HG02884 (cell line): ENCODE results near the gene MAB21L3.

Experiments used
- ATAC-seq: cut with Tn5 transposase; IDR thresholded peaks from one replicate; pipeline ENCODE4 v1.9.1; 2021; ENCODE audit warnings: mild to moderate bottlenecking, moderate library complexity; ENCODE audit not compliant: unreplicated experiment

The MAB21L3 gene

GRCh38 chr1:116110567-116111523, at the start of gene MAB21L3:
Gene MAB21L3, plus strand, starts transcription at chr1:116111399. Its CDS starts 1,217 bp downstream, at chr1:116112616.
- ATAC-seq = peak; percentile 66

- ATAC-seq = no peak
These were observed 49.0 kb upstream of the MAB21L3 start for GRCh38 chr1:116062201-116062600.

DNA sequence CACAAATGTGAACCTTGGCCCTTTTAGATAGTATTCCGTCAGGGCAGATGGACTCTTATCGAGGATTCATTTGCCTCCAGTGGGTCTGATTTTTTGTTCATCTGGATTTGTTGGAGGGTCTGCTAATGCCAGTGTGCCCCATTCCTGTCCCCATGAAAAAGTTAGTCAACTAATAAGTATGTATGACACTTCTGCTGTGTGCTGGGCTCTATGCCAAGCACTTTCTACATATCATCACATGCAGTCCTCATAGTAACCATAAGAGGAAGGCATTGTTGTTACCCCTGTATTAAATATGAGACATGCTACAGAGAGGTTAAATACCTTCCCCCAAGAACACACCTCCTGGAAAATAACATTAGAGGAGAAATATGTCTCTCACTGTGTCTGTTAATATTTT, 46.6 kb upstream of the MAB21L3 start:
- no peak for ATAC-seq

GRCh38 chr1:116066868-116067565, 44.2 kb upstream of the MAB21L3 start:
- ATAC-seq = no peak

DNA sequence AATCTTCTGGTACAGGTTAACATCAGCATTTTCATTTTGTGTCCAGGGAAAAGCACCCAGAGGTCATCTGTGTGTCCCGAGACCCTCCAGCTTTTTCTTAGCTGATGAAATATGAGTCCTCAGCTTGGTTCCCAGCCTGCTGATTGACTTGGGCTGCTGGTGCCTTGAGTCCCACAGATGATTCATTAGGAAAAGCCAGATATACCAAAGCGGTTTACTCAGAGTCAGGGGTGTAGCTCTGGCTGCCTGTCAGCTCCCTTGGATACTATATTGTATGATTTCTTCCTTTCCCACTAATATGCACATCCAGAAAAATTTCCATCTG, 43.7 kb upstream of the MAB21L3 start:
- ATAC-seq = no peak

GRCh38 chr1:116075575-116075974, 35.6 kb upstream of the MAB21L3 start:
- no peak for ATAC-seq

- no peak for ATAC-seq
These were observed 35.2 kb upstream of the MAB21L3 start for GRCh38 chr1:116075990-116076389.

GRCh38 chr1:116076831-116077230, 34.4 kb upstream of the MAB21L3 start:
- ATAC-seq = no peak

GRCh38 chr1:116078699-116079223, 32.4 kb upstream of the MAB21L3 start:
- no peak for ATAC-seq

DNA sequence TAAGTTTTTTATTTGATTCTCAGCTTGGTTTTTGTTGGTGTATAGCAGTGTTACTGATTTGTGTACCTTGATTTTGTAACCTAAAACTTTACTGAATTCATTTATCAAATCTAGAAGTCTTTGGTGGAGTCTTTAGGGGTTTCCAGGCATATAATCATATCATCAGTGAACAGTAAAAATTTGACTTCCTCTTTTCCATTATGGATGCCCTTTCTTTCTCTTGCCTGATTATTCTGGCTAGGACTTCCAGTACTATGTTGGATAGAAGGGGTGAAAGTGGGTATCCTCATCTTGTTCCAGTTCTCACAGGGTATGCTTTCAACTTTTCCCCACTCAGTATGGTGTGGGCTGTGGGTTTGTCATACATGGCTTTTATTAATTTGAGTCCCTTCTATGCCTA, 23.6 kb upstream of the MAB21L3 start:
- ATAC-seq = no peak

DNA sequence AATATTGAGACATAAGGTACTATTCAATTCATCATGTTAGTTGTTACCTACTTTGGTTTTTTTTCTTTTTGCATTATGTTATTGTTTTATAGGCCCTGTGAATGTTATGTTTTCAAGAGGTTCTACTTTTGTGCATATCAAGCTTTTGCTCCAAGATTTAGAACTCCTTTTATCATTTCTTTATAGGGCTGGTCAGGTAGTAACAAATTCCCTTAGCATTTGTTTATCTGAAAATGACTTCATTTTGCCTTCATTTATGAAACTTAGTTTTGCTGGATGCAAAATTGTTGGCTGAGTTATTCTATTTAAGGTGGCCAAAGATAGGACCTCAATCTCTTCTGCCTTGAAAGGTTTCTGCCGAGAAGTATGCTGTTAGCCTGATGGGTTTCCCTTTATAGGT, 21.3 kb upstream of the MAB21L3 start:
- ATAC-seq = no peak

DNA sequence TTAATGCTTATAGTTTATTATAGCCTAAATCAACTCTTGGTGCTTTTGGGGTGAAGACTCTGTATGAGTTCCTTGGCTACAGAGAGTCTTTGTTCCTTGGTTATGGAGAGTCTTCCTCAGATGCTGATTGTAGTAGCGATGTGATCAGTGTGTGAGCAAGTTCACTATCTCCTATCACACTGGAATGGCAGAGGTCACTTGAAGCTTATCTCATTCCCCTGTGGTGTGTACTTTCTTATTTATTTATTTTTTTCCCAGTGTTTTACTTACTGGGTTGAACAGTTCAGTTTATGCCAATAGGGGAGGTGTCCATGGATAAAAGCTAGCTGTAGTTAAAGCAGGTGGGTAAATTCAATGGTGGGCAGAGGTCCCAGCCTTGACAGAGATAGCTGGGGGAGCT, 20.1 kb upstream of the MAB21L3 start:
- ATAC-seq = no peak

- no peak for ATAC-seq
These were observed 18.3 kb upstream of the MAB21L3 start for GRCh38 chr1:116092752-116093489.

DNA sequence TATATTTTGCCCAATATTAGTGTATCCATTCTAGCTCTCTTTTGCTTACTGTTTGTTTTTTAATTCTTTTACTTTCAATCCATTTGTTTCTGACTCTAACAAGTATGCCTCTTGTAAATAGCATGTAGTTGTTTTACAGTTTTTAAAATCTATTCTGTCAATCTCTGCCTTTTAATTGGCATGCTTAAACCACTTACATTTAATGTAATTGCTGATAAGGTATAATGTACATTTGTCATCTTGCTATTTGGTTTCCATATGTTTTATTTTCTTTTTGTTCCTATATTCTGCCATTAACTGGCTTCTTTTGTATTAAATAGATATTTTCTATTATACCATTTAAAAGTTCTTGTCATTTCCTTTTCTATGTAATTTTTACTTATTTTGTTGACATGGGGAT, 16.2 kb upstream of the MAB21L3 start:
- no peak for ATAC-seq

DNA sequence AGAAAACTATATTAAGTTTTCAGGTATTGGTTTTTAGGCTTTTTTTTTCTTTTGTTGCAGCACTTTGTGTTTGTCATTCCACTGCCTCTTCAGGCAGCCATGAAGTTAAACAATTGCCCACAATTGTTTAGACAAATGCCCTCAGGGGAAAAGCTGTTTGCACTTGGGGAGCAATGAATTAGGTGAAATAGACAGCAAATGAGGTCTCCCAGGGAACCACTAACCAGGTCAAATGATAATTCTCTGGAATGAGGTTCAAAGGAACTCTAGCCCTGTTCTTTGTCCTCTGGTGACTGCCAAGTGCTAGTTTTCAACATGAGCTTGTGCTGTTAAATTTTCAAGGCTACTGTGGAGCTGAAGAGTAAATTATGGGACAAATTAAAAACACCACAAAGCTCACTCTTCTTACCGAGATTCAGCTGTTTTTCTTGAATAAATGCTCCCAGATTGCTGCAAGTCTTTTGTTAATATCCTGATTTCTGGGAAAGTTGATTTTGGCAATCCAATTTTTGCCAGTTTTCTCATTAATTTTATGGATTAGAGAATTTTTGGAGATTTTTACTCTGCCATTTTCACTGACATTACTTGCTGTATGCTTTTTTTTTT, 15.1 kb upstream of the MAB21L3 start:
- ATAC-seq = no peak

DNA sequence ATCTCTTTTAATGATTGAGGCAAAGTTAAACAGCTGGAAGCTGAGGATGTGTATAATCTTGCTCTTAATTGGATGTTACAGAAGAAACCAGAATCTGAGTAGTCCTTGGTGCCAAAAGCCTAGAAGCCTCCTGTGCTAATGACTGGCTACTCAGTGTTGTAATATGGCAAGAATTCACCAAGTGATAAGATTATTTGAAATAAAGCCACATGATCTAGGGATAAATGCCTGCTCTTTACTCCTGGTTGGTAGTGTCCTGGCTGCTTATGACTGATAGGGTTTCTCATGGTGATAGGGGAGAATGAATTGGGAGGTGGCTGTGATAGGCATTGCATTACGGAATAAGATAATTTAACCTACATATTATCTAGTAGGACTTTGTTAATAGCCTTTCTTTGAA, 13.6 kb upstream of the MAB21L3 start:
- no peak for ATAC-seq

GRCh38 chr1:116099379-116099778, 11.8 kb upstream of the MAB21L3 start:
- ATAC-seq = no peak

DNA sequence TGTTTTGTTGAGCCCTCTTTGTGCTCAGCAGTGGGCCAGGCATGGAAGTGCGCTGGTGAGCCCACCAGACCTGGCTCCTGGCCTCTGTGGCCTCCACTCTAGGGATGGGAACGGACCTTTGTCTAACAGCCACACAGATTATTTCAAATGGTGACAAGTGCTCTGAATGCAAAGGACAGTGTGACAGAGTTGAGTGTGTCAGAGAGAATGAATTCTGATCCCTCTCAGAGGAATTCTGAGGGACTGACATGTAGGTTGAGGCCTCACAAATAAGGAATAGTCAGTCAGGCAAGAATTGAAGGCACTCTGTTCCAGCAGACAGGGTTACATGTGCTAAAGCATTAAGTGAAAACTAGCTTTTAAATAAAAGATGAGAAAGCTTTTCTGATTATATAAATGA, 11.3 kb upstream of the MAB21L3 start:
- ATAC-seq = no peak

DNA sequence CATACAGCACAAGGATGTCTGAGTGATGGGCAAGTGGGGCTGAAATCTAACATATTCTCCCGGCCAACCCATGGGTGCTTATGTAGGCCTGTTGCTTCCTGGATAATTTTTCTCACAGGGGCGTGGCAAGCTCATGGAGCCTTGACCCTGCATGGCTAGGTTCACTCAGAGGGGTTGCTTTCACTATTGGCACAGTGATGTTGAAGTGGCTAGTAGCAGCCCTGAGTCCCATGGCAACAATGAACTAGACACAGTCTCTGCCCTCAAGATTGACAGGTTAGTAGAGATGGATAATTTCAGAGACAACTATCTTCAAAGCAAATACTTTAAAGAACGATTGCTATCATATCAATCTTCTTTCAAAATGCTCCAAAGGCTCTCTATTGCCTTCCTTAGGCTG, 6.5 kb upstream of the MAB21L3 start:
- no peak for ATAC-seq

GRCh38 chr1:116105996-116106395, 5.2 kb upstream of the MAB21L3 start:
- ATAC-seq = no peak

DNA sequence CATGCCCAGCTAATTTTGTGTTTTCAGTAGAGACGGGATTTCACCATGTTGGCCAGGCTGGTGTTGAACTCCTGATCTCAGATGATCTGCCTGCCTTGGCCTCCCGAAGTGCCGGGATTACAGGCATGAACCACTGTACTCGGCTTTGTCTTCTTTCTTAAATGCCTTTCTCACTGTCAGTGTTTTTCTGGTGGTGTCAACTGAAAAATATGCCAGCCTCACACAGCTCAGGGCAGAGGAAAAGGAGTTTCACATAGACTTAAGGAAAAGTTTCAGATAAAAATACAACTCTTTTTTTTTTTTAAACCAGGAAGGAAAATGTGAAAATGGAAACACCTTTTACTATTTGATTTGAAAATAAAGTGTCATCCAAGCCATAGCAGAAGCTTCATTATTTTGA, 4.6 kb upstream of the MAB21L3 start:
- ATAC-seq = no peak
